ENCODE results near the gene FMNL3.

GRCh38 chr12:49654715-49655114 is 52.5 kb downstream of the FMNL3 start:
- no peak for TF ChIP-seq CTCF (IDR thresholded peaks at IDR 0.05)
- TF ChIP-seq EZH2 (IDR thresholded peaks at IDR 0.05): no peak
- no peak for TF ChIP-seq EZH2phosphoT487 (IDR thresholded peaks at IDR 0.05)

Data from neural progenitor cell (in vitro differentiated cells).